Stomach (tissue), 9 donors: Measurements from ENCODE around the gene RDH16. TPM values are rescaled to one million over a fixed set of nuclear protein-coding genes. Genes with fewer than 3 reads are reported as not detected.

Experiments used
- DNase-seq, 2 donors: peaks; one replicate each; pipeline versions ENCODE4 v3.0.0 to v3.0.0-alpha.2; 2013 to 2019
- H3K27ac ChIP-seq, 5 donors: fragments of 200-600 bp in 4 of 5; sonication (generic) in 4 of 5; one replicate each; pipeline ENCODE4 v1.5.1; 2013 to 2019; ENCODE audit warnings: mild to moderate bottlenecking in 1 of 5, moderate library complexity in 1 of 5
- H3K27me3 ChIP-seq, 3 donors: fragments of 200-600 bp; sonication (generic); one replicate each; pipeline ENCODE4 v1.5.1; 2017 to 2019; ENCODE audit warnings: mixed run types in 1 of 3
- H3K36me3 ChIP-seq, 4 donors: fragments of 200-600 bp; sonication (generic); 1 replicate in 3 of 4; 2 replicates in 1 of 4; pipeline ENCODE4 v1.5.1; 2016 to 2019
- H3K4me1 ChIP-seq, 4 donors: fragments of 200-600 bp; sonication (generic); one replicate each; pipeline ENCODE4 v1.5.1; 2016 to 2019
- H3K4me3 ChIP-seq, 4 donors: fragments of 200-600 bp; sonication (generic) in 3 of 4; one replicate each; pipeline ENCODE4 v1.5.1; 2016 to 2019; ENCODE audit warnings: mild to moderate bottlenecking in 1 of 4
- H3K9me3 ChIP-seq, 4 donors: fragments of 200-600 bp; sonication (generic); one replicate each; pipeline ENCODE4 v1.5.1; 2016 to 2019
- EP300 ChIP-seq: sonication (generic); formaldehyde crosslinking; IDR thresholded peaks from one replicate; pipeline ENCODE4 v1.6.1; 2017; ENCODE audit warnings: antibody characterized with exemption
- POLR2A ChIP-seq, 4 donors: fragments of 450-650 bp; IDR thresholded peaks; one replicate each; pipeline ENCODE4 v1.6.1; 2016; ENCODE audit warnings: antibody characterized with exemption in 4 of 4, control low read depth in 2 of 4, mild to moderate bottlenecking in 1 of 4, moderate library complexity in 1 of 4
- POLR2AphosphoS5 ChIP-seq, 3 donors: sonication (generic); formaldehyde crosslinking; IDR thresholded peaks; one replicate each; pipeline ENCODE4 v1.6.1; 2016; ENCODE audit warnings: antibody characterized with exemption in 3 of 3
- WGBS, 5 donors: extraction: QIAGEN DNeasy Blood & Tissue Kit in 3 of 5; methylation state at CpG; one replicate each; pipeline versions ENCODE4 v1.1.5 to v1.1.7; 2013 to 2018; 5-methylcytosine and 5-hydroxymethylcytosine counted together
- intact Hi-C: fragments of 100-400 bp; cut with DNase I; formaldehyde crosslinking; loops from one replicate; pipeline ENCODE4 v1.15.1; 2023; ENCODE audit warnings: low total_unique reads
- polyA plus RNA-seq, 3 donors: library from polyadenylated mRNA; stranded (reverse); fragments of 200-250 nt; gene quantifications; one replicate each; pipeline ENCODE4 v1.2.3, GENCODE V29; 2013
- total RNA-seq, 5 donors: library from RNA; depleted of rRNA; stranded (reverse); fragments of >200 nt; gene quantifications; one replicate each; pipeline versions ENCODE4 v1.1.0 to v1.2.3, GENCODE V29; 2014 to 2016
- TF ChIP-seq, protein P1 (sequence below), 7 experiments: fragments of 450-650 bp in 4 of 7; fragments of 200-600 bp in 3 of 7; sonication (generic) in 3 of 7; IDR thresholded peaks; one replicate each; pipeline ENCODE4 v1.5.1; 2016 to 2019; ENCODE audit warnings: antibody characterized with exemption in 7 of 7, control low read depth in 2 of 7, mild to moderate bottlenecking in 1 of 7
- donor health status: healthy with polysubstance abuse.
- donor health status: Bipolar disorder and iron deficiency.
- donor health status: healthy.

Gene RDH16
- total and polyA plus RNA-seq, 8 donors = 0.37 to 1.0 (median 0.68) TPM; not detected in 5

DNA sequence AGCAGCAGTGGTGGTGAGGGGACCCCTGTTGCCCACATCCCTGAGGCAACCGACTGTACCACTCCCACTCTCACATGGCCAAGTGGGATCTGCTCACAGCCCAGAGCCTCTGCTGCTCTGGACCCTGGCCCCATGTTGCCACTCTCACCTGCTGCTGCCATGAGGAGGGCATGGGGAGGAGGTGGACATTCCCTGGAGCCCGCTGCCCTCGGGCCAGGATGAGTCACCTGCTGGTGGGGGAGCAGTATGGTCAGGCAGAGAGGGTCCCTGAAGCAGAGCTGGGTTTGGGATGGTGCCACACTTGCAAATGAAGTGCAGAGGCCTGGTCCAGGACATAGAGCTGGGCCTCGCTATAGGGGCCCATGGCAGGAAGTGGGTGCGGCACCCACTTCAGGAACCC lies 49.3 kb downstream of the RDH16 start:
- Histone ChIP-seq H3K4me3 (no peak overlapping the region), H3K9me3 (peaks cover 7 to 50% (median 23%) of the 10 kb centered on the region in 4 donors), H3K4me1 (no peaks in the 10 kb centered on the region), H3K27ac (no peak overlapping the region), H3K36me3 (no peaks in the 10 kb centered on the region), H3K27me3 (no peaks in the 10 kb centered on the region)
- intact Hi-C loops = no loop called here
- WGBS, 5 donors = 76 to 87% (median 78%) methylated on average over 2 to 5 of the region's 5 CpGs
- no peak for DNase-seq
- TF ChIP-seq, protein P1, sequence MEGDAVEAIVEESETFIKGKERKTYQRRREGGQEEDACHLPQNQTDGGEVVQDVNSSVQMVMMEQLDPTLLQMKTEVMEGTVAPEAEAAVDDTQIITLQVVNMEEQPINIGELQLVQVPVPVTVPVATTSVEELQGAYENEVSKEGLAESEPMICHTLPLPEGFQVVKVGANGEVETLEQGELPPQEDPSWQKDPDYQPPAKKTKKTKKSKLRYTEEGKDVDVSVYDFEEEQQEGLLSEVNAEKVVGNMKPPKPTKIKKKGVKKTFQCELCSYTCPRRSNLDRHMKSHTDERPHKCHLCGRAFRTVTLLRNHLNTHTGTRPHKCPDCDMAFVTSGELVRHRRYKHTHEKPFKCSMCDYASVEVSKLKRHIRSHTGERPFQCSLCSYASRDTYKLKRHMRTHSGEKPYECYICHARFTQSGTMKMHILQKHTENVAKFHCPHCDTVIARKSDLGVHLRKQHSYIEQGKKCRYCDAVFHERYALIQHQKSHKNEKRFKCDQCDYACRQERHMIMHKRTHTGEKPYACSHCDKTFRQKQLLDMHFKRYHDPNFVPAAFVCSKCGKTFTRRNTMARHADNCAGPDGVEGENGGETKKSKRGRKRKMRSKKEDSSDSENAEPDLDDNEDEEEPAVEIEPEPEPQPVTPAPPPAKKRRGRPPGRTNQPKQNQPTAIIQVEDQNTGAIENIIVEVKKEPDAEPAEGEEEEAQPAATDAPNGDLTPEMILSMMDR (IDR thresholded peaks at IDR 0.05) = no peak
- TF ChIP-seq POLR2AphosphoS5 (IDR thresholded peaks at IDR 0.05) (no peak), POLR2A (IDR thresholded peaks at IDR 0.05) (no peak), EP300 (no peak)

DNA sequence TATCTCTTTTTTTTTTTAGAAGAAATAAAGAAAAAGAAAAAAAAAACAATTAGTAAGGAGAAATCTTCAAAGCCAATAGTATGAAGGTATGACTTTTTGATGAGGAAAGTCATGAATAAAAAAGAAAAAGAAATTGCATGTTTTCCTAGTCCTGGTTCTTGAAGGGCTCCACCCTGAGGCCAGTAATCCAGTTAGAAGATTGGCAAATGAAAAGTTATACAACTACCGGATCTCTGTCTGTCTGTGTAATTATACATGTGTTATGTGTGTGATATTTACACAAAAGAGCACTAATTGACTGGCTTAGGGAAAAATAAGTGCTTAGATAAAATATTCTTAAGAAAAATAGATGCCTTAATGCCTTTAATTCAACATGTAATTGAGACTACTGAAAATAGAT lies 51.6 kb downstream of the RDH16 start:
- 61 to 84% (median 63%) methylated on average over 1 of the region's 1 CpG for WGBS, 5 donors
- H3K27me3 ChIP-seq = no peaks in the 10 kb centered on the region
- no peaks in the 10 kb centered on the region for H3K4me1 ChIP-seq
- TF ChIP-seq POLR2A (IDR thresholded peaks at IDR 0.05) (no peak), EP300 (no peak), POLR2AphosphoS5 (IDR thresholded peaks at IDR 0.05) (no peak)
- TF ChIP-seq, protein P1 (IDR thresholded peaks at IDR 0.05) = no peak
- H3K36me3 ChIP-seq = no peaks in the 10 kb centered on the region
- no peak overlapping the region for H3K4me3 ChIP-seq
- peaks cover 7 to 68% (median 41%) of the 10 kb centered on the region in 4 donors for H3K9me3 ChIP-seq
- intact Hi-C loops = no loop called here
- no peak overlapping the region for H3K27ac ChIP-seq
- DNase-seq = no peak

DNA sequence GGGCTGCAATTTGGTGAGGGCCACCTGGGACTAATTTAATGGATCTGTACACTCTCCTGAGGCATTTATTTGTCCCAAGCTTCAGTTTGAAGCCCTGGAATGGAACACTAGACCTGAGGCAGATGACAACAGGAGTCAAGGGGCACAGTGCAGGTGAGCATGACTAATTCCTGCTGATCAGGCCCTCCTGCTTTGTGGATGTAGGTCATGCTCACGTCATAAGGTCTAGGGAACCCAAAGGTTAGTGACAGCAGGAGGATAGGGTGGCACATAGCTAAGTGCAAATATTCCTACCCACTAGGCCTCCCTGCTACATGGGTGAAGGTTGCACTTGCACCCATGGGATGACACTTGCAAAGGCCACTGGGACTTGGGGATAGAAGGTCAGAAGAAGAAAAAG lies 54.0 kb downstream of the RDH16 start:
- TF ChIP-seq EP300 (no peak), POLR2A (IDR thresholded peaks at IDR 0.05) (no peak), POLR2AphosphoS5 (IDR thresholded peaks at IDR 0.05) (no peak)
- TF ChIP-seq, protein P1 (IDR thresholded peaks at IDR 0.05) = no peak
- H3K9me3 ChIP-seq = peaks cover 11 to 60% (median 40%) of the 10 kb centered on the region in 4 donors
- H3K27ac ChIP-seq = no peak overlapping the region
- intact Hi-C loops = no loop called here
- no peak for DNase-seq
- no peaks in the 10 kb centered on the region for H3K36me3 ChIP-seq
- no peaks in the 10 kb centered on the region for H3K4me1 ChIP-seq
- 25 to 50% (median 35%) methylated on average over 1 of the region's 1 CpG for WGBS, 5 donors
- no peaks in the 10 kb centered on the region for H3K27me3 ChIP-seq
- H3K4me3 ChIP-seq = no peak overlapping the region

Other genes with a start within 250 kb of the RDH16 start
- 1,000 to 10,000 TPM in 2 of 5 donors, 100 to 1,000 TPM in 3; 366 to 1,322 (median 558) TPM for gene NACA, start 232.3 kb downstream of the RDH16 start, total RNA-seq
- gene NACA, start 232.3 kb downstream of the RDH16 start, polyA plus RNA-seq = 1,000 to 10,000 TPM; 1,626 to 2,450 (median 1,999) TPM
- 10 to 100 TPM in 3 of 5 donors, 1 to 10 TPM in 1, not detected in 1; 5.2 to 45.5 (median 16.8) TPM for gene PRIM1, start 205.3 kb downstream of the RDH16 start, total RNA-seq
- gene PRIM1, start 205.3 kb downstream of the RDH16 start, polyA plus RNA-seq = 1 to 10 TPM; 4.3 to 5.7 (median 5.0) TPM
- gene HSD17B6, start 194.3 kb downstream of the RDH16 start, total RNA-seq = 1 to 10 TPM in 4 of 5 donors, not detected in 1; 4.4 to 8.0 (median 6.2) TPM
- gene HSD17B6, start 194.3 kb downstream of the RDH16 start, polyA plus RNA-seq = 10 to 100 TPM in 1 of 3 donors, 1 to 10 TPM in 2; 4.9 to 11.3 (median 5.4) TPM
- gene SDR9C7, start 23.2 kb downstream of the RDH16 start, total RNA-seq = not detected
- gene SDR9C7, start 23.2 kb downstream of the RDH16 start, polyA plus RNA-seq = under 1 TPM in 1 of 3 donors, not detected in 2; 0.50 TPM
- 1 to 10 TPM; 3.3 to 7.6 (median 4.9) TPM for gene ZBTB39, start 48.9 kb upstream of the RDH16 start, total RNA-seq
- gene ZBTB39, start 48.9 kb upstream of the RDH16 start, polyA plus RNA-seq = 1 to 10 TPM; 1.2 to 1.7 (median 1.4) TPM
- gene TAC3, start 58.9 kb upstream of the RDH16 start, total RNA-seq = 10 to 100 TPM in 1 of 5 donors, 1 to 10 TPM in 2, not detected in 2; 2.0 to 19.8 (median 7.6) TPM
- under 1 TPM in 2 of 3 donors, not detected in 1; 0.62 to 0.75 TPM for gene TAC3, start 58.9 kb upstream of the RDH16 start, polyA plus RNA-seq
- 10 to 100 TPM in 4 of 5 donors, 1 to 10 TPM in 1; 2.7 to 97.3 (median 19.3) TPM for gene MYO1A, start 92.5 kb upstream of the RDH16 start, total RNA-seq
- 10 to 100 TPM in 1 of 3 donors, 1 to 10 TPM in 1, under 1 TPM in 1; 0.70 to 16.2 (median 1.2) TPM for gene MYO1A, start 92.5 kb upstream of the RDH16 start, polyA plus RNA-seq
- gene NEMP1, start 121.2 kb upstream of the RDH16 start, total RNA-seq = 10 to 100 TPM in 1 of 5 donors, 1 to 10 TPM in 4; 1.2 to 16.7 (median 2.7) TPM
- 1 to 10 TPM; 1.1 to 3.8 (median 2.2) TPM for gene NEMP1, start 121.2 kb upstream of the RDH16 start, polyA plus RNA-seq
- gene NAB2, start 131.5 kb upstream of the RDH16 start, total RNA-seq = 10 to 100 TPM in 2 of 5 donors, 1 to 10 TPM in 2, not detected in 1; 1.7 to 12.1 (median 8.3) TPM
- gene NAB2, start 131.5 kb upstream of the RDH16 start, polyA plus RNA-seq = 10 to 100 TPM; 14.1 to 16.6 (median 16.3) TPM
- gene STAT6, start 153.8 kb upstream of the RDH16 start, total RNA-seq = 100 to 1,000 TPM in 4 of 5 donors, 10 to 100 TPM in 1; 81.9 to 343 (median 209) TPM
- gene STAT6, start 153.8 kb upstream of the RDH16 start, polyA plus RNA-seq = 100 to 1,000 TPM; 138 to 477 (median 147) TPM
- gene LRP1, start 170.9 kb upstream of the RDH16 start, total RNA-seq = 100 to 1,000 TPM in 4 of 5 donors, 10 to 100 TPM in 1; 97.8 to 510 (median 129) TPM
- gene LRP1, start 170.9 kb upstream of the RDH16 start, polyA plus RNA-seq = 10 to 100 TPM; 13.5 to 25.9 (median 13.6) TPM
- gene LRP1-AS, start 190.0 kb upstream of the RDH16 start, total RNA-seq = not detected
- not detected for gene LRP1-AS, start 190.0 kb upstream of the RDH16 start, polyA plus RNA-seq